ENCODE measurements around the gene ZNF649.
"Not testable (repeated sequence)": the region's sequence is repeated elsewhere in the genome, so short reads cannot be mapped to it uniquely, and the experiment has no call there.

ZNF649 gene

DNA sequence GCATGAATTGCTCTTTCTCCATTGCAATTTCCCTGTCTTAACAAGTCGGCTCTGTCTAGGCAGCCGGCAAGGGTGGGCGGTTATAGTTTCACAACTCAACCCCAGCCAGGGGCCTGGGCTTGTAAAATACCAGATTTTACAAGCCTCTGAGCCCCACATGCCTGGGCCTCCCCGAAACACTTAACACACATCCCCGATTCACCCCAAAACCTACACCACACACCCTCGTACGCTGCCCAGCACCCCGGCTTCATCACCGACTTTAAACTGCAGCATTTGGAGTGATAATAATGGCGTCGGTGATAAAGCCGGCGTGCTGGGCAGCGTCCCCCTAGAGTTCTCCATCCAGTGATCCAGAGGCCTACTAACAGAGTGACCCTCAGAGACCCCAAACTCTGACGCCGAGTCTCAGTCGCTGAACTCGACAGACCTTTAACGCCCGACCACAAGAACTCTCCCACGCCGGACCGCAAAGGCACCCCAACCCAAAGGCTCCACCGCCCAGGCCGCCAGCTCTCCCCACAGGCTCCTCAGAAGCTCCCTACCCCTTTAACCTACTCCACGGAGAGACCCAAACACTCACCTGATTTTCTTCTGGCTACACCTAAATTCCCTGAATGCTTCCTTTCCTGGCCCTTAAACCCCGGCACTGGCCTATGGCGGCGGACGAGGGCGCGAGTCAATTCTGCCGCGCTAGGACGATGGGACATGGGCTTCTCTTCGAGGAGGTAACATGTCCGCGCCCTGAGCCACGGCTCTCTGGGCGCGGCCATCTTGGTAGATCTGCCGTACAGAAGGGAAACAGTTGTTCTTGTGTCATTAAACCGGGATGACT lies at the start of gene ZNF649:
ZNF649 (minus strand) TSS at position 687 of the 835 bp plus-strand sequence. CDS start 4,910 bp downstream, outside the sequence.
- peak; percentile 77 for DNase-seq (ENCODE audit: low read depth)

DNA sequence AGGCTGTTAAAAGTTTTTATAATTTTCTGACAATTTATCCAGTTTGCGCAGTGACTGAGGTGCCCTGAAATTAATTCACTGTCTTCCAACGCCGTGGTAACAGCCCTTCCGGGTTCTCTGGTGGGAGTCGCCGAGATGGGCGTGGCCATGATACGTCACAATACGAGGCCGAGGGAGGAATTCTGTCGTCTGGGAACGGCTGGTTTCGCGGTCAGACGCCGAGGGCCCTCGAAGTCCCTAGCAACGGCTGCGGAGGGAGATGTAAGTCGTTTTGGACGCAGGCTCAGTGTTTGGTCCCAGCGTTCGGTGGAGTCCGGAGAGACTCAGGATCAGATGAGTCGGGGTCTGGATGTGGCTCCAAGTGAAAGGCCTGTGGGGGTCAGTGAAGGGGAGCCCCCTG lies 44.2 kb upstream of the ZNF649 start:
- no peak for DNase-seq (ENCODE audit: low read depth)

- no peak for DNase-seq (ENCODE audit: low read depth)
These were observed 41.8 kb upstream of the ZNF649 start for GRCh38 chr19:51946602-51947001.

DNA sequence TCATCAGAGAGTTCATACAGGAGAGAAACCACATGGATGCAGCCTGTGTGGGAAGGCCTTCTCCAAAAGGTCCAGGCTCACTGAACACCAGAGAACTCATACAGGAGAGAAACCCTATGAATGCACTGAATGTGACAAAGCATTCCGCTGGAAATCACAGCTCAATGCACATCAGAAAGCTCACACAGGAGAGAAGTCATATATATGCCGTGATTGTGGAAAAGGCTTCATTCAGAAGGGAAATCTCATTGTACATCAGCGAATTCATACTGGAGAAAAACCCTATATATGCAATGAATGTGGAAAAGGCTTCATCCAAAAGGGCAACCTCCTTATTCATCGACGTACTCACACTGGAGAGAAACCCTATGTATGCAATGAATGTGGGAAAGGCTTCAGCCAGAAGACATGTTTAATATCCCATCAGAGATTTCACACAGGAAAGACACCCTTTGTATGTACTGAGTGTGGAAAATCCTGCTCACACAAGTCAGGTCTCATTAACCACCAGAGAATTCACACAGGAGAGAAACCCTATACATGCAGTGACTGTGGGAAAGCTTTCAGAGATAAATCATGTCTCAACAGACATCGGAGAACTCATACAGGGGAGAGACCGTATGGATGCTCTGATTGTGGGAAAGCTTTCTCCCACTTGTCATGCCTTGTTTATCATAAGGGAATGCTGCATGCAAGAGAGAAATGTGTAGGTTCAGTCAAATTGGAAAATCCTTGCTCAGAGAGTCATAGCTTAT lies 40.2 kb upstream of the ZNF649 start:
- DNase-seq (ENCODE audit: low read depth): no peak

DNA sequence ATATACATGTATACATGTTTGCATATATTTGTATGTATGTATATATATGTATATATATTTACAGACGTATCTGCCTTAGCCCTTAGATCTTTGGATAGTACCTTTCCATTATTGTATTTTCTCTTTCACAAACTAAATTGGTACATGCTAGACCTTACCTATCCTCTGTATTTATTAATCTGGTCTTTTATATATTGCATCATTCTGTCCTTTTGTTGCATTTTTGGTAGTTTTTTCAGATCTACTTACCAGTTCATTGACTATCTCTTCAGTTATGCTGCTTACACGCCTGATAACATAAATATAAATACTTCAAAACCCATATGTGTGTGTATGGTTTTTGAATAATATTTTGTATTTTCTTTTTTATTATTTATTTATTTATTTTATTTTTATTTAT lies 34.1 kb upstream of the ZNF649 start:
- DNase-seq (ENCODE audit: low read depth): no peak

DNA sequence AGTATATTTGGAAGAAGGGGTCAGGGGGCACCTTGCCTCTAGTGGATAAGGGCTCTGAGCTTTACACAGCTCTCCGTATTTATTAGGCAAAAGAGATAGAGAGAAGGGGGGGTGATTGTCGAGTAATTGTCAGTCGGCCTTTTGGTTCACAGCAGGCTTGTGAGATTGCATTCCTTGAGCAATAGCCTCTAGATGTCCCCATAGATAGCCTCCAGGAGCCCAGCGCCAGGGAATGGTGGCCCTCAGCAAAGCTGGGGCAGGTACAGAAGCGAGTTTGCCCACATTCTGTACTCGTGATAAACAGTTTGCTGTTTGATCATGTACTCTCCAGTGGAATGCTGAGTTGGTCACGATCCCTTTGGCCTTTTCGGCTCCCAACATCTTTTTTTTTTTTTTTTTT lies 27.1 kb upstream of the ZNF649 start:
- no peak for DNase-seq (ENCODE audit: low read depth)

- DNase-seq (ENCODE audit: low read depth): no peak
These were observed 23.0 kb upstream of the ZNF649 start for GRCh38 chr19:51927859-51928258.

GRCh38 chr19:51926784-51927741 lies 22.2 kb upstream of the ZNF649 start, which contains the start of gene ZNF613:
ZNF613 (plus strand) TSS chr19:51927472; CDS start chr19:51936221, 8,749 bp downstream.
- DNase-seq (ENCODE audit: low read depth): peak; percentile 81

GRCh38 chr19:51926426-51926783 lies 21.6 kb upstream of the ZNF649 start:
- DNase-seq (ENCODE audit: low read depth): no peak

DNA sequence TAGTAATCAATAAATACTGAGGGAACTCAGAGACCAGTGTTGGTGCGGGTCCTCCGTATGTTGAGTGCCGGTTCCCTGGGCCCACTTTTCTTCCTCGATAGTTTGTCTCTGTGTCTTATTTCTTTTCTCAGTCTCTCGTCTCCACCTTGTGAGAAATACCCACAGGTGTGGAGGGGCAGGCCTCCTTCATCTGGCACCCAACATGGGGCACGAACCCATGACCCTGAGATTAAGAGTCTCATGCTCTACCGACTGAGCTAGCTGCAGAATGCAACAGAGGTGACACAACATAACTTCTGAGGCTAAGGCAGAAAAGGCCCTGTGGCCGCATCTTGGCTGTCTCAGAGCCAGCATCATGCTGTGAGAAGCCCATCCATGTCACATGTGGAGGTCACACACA lies 17.1 kb upstream of the ZNF649 start:
- DNase-seq (ENCODE audit: low read depth): no peak

- DNase-seq (ENCODE audit: low read depth): no peak
These were observed 14.8 kb upstream of the ZNF649 start for GRCh38 chr19:51919606-51920005.

- no peak for DNase-seq (ENCODE audit: low read depth)
These were observed 11.3 kb upstream of the ZNF649 start for GRCh38 chr19:51916167-51916566.

DNA sequence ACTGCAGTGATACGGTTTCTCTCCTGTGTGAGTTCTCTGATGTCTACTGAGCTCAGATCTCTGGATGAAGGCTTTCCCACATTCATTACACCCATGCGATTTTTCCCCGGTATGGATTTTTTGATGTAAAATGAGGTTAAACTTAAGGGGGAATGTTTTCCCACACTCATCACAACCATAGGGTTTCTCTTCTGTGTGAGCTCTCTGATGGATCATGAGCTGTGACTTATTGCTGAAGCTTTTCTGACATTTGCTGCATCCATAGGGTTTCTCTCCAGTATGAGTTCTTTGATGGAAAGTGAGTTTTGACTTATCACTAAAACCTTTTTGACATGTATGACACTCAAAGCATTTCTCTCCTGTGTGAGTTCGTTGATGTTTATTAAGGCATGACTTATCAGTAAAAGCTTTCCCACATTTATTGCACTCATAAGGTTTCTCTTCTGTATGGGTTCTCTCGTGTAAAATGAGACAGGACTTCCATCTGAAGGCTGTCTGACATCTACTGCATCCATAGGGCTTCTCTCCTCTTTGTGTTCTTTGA lies 10.6 kb upstream of the ZNF649 start:
- DNase-seq (ENCODE audit: low read depth): no peak

GRCh38 chr19:51907981-51908380 lies 3.2 kb upstream of the ZNF649 start:
- not testable (repeated sequence) for DNase-seq (ENCODE audit: low read depth)

DNA sequence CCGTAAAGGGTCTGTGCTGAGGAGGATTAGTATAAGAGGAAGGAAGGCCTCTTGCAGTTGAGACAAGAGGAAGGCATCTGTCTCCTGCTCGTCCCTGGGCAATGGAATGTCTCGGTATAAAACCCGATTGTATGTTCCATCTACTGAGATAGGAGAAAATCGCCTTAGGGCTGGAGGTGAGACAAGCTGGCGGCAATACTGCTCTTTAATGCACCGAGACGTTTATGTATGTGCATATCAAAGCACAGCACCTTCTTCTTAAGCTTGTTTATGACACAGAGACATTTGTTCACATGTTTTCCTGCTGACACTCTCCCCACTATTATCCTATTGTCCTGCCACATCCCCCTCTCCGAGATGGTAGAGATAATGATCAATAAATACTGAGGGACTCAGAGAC lies 1.3 kb upstream of the ZNF649 start:
- DNase-seq (ENCODE audit: low read depth): not testable (repeated sequence)

- not testable (repeated sequence) for DNase-seq (ENCODE audit: low read depth)
These were observed 822 bp upstream of the ZNF649 start for GRCh38 chr19:51905639-51906038.

GRCh38 chr19:51905206-51905605 lies 389 bp upstream of the ZNF649 start:
- no peak for DNase-seq (ENCODE audit: low read depth)

DNA sequence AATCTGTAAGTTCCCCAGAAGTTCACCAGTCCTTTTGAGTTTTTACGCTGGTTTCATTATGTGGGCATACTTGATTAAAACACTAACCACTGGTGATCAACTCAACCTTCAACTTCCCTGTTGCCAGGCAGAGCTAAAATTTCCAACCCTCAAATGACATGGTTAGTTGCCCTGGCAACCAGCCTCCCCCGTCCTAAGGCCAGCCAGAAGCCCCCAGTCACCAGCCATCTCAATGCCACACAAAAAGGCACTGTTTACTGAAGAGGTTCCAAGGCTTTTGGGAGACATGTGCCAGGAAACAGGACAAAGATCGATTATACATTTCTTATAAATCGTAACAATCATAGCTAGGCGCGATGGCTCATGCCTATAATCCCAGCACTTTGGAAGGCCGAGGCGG lies 1.6 kb downstream of the ZNF649 start:
- DNase-seq (ENCODE audit: low read depth): no peak

DNA sequence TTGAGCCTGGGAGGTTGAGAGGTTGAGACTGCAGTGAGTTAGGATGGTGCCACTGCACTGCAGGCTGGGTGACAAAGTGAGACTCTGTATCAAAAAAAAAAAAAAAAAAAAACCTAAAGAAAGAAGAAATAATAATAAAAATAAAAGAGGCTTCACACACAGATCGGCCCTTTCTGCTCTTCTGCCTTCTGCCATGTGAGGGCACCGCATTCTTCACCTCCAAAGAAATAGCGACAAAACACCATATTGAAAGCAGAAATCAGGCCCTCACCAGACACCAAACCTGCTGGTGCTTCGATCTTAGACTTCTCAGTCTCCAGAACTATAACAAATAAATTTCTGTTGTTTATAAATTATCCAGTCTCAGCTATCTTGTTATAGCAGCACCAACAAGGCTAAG lies 3.0 kb downstream of the ZNF649 start:
- DNase-seq (ENCODE audit: low read depth): no peak

DNA sequence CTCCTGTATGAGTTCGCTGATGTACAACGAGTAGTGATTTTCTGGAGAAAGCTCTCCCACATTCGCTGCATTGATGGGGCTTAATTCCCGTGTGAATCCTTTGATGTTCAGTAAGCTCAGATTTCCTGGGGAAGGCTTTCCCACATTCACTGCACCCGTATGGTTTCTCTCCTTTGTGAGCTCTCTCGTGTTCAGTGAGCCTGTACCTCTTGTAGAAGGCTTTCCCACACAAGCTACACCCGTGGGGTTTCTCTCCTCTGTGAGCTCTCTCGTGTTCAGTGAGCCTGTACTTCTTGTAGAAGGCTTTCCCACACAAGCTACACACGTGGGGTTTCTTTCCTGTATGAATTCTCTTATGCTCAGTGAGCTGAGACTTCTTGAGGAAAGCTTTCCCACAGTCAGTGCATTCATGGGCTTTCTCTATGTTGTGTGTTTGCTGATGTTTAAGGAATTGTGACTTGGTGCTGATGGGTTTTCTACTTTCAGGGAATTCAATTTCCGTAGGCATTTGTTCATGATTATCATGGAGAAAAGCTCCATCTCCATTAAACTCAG lies 13.5 kb downstream of the ZNF649 start:
- DNase-seq (ENCODE audit: low read depth): no peak

GRCh38 chr19:51889934-51890333 lies 14.9 kb downstream of the ZNF649 start:
- no peak for DNase-seq (ENCODE audit: low read depth)
